GM12892 (cell line): ENCODE results near the gene MLX.

ENCODE experiments used
- POLR2A ChIP-seq: IDR thresholded peaks from 2 replicates; pipeline ENCODE4 v1.6.1; 2011; ENCODE audit warnings: low read depth, low read length, control low read depth
- POLR2AphosphoS5 ChIP-seq: IDR thresholded peaks from 2 replicates; pipeline ENCODE4 v1.6.1; 2011; ENCODE audit warnings: low read depth, low read length, control low read depth

- TF ChIP-seq POLR2A (no peak; the same call in 1 of the 2 replicates), POLR2AphosphoS5 (no peak)
These were observed 18.6 kb upstream of the MLX start for GRCh38 chr17:42548070-42548837.
